SU-DHL-6 (cell line): ENCODE results near the gene USF2.
A peak's percentile ranks its signal among the peaks of the same experiment; 100 is the strongest.

Experiments
- H2AFZ ChIP-seq: fragments of 200-600 bp; sonication (generic); 2 replicates; pipeline ENCODE4 v1.6.1; 2014; ENCODE audit warnings: low read depth, mild to moderate bottlenecking, moderate library complexity, mixed read lengths, antibody characterized with exemption, low read length; ENCODE audit not compliant: severe bottlenecking
- H3F3A ChIP-seq: fragments of 200-600 bp; shearing (Covaris generic); 2 replicates; pipeline ENCODE4 v1.6.0; 2016; ENCODE audit warnings: antibody characterized with exemption, mild to moderate bottlenecking; ENCODE audit not compliant: insufficient read depth
- H3K27ac ChIP-seq: fragments of 200-600 bp; sonication (generic); 2 replicates; pipeline ENCODE4 v1.5.1; 2016; ENCODE audit warnings: low read depth, mild to moderate bottlenecking, low read length, moderate library complexity, mixed read lengths
- H3K27me3 ChIP-seq: fragments of 200-600 bp; sonication (generic), shearing (Covaris generic); 2 replicates; pipeline ENCODE4 v1.6.0; 2014; ENCODE audit warnings: mild to moderate bottlenecking, low read length
- H3K36me3 ChIP-seq: fragments of 200-600 bp; sonication (generic); 2 replicates; pipeline ENCODE4 v1.6.1; 2014; ENCODE audit warnings: mild to moderate bottlenecking, low read length, mixed read lengths
- H3K4me2 ChIP-seq: fragments of 300-600, 200-600 bp; shearing (Covaris generic), sonication (generic); 2 replicates; pipeline ENCODE4 v1.6.0; 2014; ENCODE audit warnings: low read length, low read depth, mild to moderate bottlenecking; ENCODE audit not compliant: poor library complexity, severe bottlenecking
- H3K4me3 ChIP-seq: fragments of 200-600 bp; sonication (generic); 2 replicates; pipeline ENCODE4 v1.5.1; 2014; ENCODE audit warnings: antibody characterized with exemption, low read length, mild to moderate bottlenecking, mixed read lengths; ENCODE audit not compliant: insufficient read depth, poor library complexity, severe bottlenecking
- H3K79me2 ChIP-seq: fragments of 200-600 bp; sonication (generic); 2 replicates; pipeline ENCODE4 v1.6.1; 2014; ENCODE audit warnings: mild to moderate bottlenecking, low read length, moderate library complexity; ENCODE audit not compliant: insufficient read depth
- H3K9ac ChIP-seq: fragments of 200-600 bp; sonication (generic); 2 replicates; pipeline ENCODE4 v1.7.0; 2014; ENCODE audit warnings: mild to moderate bottlenecking, low read length
- H3K9me2 ChIP-seq: fragments of 200-600 bp; sonication (generic); replicated peaks from 2 replicates; pipeline ENCODE4 v1.6.1; 2014; ENCODE audit warnings: low read length; ENCODE audit not compliant: insufficient read depth
- H3K9me3 ChIP-seq: fragments of 200-600 bp; sonication (generic); 2 replicates; pipeline ENCODE4 v1.6.1; 2014; ENCODE audit warnings: low read length, mixed read lengths; ENCODE audit not compliant: insufficient read depth
- H4K20me1 ChIP-seq: fragments of 200-600 bp; sonication (generic); 2 replicates; pipeline ENCODE4 v1.6.1; 2014; ENCODE audit warnings: low read depth, mild to moderate bottlenecking, antibody characterized with exemption, low read length, moderate library complexity, mixed read lengths
- EZH2phosphoT487 ChIP-seq: fragments of 200-600 bp; sonication (generic), shearing (Covaris generic); conservative IDR thresholded peaks from 2 replicates; pipeline ENCODE4 v1.6.1; 2018; ENCODE audit warnings: mild to moderate bottlenecking, antibody characterized with exemption, low read length, moderate library complexity, mixed read lengths
- TF ChIP-seq, protein P1 (sequence below): fragments of 200-600 bp; sonication (generic); IDR thresholded peaks from one replicate; pipeline ENCODE4 v1.5.1; 2017; ENCODE audit warnings: antibody characterized with exemption, mild to moderate bottlenecking, low read length, moderate library complexity; ENCODE audit not compliant: insufficient read depth, poor library complexity, severe bottlenecking

The USF2 gene

DNA sequence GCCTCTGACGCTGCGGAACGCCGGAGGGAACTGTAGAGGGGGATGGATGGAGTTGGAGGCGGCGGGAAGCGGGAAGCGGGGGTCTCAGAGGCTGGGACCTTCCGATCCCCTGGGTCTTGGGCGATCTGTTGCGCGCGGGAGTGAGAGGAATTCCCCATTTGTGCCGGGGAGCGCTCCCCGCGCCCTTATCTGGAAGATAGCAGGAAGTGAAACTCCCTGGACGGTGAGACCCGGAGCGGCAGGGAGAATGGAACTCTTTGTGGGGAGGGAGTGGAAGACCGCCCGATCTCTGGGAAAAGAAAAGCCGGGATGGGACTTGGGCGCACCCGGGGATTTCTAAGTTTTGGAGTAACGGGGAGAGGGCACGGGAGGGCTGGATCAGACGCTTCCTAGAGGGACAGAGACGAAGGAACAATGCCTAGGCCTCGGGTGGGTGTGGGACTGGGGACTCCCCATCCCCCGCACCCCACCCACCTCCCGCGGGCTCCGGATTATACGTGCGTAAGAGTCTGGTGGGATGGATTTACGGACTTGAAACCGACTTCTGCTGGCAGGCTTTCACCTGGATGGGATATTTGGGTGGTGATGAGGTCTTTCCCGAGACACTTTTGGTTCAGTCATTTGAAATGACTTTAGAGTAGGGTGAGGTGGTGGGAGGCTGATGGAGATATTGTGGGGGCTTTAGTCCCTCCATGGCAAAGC lies 19.5 kb upstream of the USF2 start:
- H3K27ac ChIP-seq: peak overlapping the region; percentile 79
- H3K9me3 ChIP-seq: no peaks in the 10 kb centered on the region
- H3K36me3 ChIP-seq: no peaks in the 10 kb centered on the region
- no peaks in the 10 kb centered on the region for H3K9me2 ChIP-seq
- H3K79me2 ChIP-seq: peaks cover 16% of the 10 kb centered on the region; the same call in 1 of the 2 replicates
- no peaks in the 10 kb centered on the region for H3K27me3 ChIP-seq
- peaks cover 16% of the 10 kb centered on the region for H3F3A ChIP-seq
- H3K4me2 ChIP-seq: peak overlapping the region; percentile 59
- TF ChIP-seq, protein P1, sequence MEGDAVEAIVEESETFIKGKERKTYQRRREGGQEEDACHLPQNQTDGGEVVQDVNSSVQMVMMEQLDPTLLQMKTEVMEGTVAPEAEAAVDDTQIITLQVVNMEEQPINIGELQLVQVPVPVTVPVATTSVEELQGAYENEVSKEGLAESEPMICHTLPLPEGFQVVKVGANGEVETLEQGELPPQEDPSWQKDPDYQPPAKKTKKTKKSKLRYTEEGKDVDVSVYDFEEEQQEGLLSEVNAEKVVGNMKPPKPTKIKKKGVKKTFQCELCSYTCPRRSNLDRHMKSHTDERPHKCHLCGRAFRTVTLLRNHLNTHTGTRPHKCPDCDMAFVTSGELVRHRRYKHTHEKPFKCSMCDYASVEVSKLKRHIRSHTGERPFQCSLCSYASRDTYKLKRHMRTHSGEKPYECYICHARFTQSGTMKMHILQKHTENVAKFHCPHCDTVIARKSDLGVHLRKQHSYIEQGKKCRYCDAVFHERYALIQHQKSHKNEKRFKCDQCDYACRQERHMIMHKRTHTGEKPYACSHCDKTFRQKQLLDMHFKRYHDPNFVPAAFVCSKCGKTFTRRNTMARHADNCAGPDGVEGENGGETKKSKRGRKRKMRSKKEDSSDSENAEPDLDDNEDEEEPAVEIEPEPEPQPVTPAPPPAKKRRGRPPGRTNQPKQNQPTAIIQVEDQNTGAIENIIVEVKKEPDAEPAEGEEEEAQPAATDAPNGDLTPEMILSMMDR: no peak
- TF ChIP-seq EZH2phosphoT487: no peak
- peak overlapping the region; percentile 85 for H3K9ac ChIP-seq
- peak overlapping the region; percentile 74 for H2AFZ ChIP-seq
- peak overlapping the region; percentile 85 for H3K4me3 ChIP-seq
- no peaks in the 10 kb centered on the region for H4K20me1 ChIP-seq

DNA sequence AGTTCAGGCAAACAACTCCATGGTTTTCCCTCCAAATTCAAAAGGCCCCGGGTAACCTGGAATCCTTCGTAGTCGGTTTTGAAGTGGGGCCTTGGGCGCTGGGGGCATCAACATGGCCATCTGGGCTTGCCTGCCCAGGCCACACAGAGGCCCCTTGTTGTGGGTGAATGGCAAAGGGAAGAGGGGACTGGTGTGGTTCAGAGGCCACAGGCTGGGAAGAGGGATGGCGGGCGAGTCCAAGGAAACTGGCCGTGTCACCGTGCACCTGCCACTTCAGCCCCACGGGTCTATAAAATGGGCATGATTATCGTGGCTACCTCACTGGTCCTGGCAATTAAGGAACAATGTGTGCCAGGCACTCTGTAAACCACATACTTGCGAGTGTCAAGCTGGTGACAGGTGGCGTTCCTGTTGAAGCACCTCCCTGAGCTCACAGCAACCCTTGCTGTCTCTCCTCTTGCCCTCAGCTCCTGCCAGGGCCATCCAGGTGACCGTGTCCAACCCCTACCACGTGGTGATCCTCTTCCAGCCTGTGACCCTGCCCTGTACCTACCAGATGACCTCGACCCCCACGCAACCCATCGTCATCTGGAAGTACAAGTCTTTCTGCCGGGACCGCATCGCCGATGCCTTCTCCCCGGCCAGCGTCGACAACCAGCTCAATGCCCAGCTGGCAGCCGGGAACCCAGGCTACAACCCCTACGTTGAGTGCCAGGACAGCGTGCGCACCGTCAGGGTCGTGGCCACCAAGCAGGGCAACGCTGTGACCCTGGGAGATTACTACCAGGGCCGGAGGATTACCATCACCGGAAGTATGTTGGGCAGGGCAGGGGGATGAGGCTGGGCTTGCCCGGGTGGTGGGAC lies 18.7 kb upstream of the USF2 start:
- peaks cover 16% of the 10 kb centered on the region; the same call in 1 of the 2 replicates for H3K79me2 ChIP-seq
- no peaks in the 10 kb centered on the region for H4K20me1 ChIP-seq
- no peak overlapping the region for H3K27ac ChIP-seq
- H3F3A ChIP-seq: peaks cover 16% of the 10 kb centered on the region
- peak overlapping the region; percentile 85 for H3K4me3 ChIP-seq
- H3K27me3 ChIP-seq: no peaks in the 10 kb centered on the region
- H2AFZ ChIP-seq: no peak overlapping the region
- H3K4me2 ChIP-seq: peak overlapping the region; percentile 59
- no peaks in the 10 kb centered on the region for H3K9me2 ChIP-seq
- TF ChIP-seq, protein P1: no peak
- TF ChIP-seq EZH2phosphoT487: no peak
- H3K9ac ChIP-seq: peak overlapping the region; percentile 85
- H3K9me3 ChIP-seq: no peaks in the 10 kb centered on the region
- H3K36me3 ChIP-seq: no peaks in the 10 kb centered on the region

DNA sequence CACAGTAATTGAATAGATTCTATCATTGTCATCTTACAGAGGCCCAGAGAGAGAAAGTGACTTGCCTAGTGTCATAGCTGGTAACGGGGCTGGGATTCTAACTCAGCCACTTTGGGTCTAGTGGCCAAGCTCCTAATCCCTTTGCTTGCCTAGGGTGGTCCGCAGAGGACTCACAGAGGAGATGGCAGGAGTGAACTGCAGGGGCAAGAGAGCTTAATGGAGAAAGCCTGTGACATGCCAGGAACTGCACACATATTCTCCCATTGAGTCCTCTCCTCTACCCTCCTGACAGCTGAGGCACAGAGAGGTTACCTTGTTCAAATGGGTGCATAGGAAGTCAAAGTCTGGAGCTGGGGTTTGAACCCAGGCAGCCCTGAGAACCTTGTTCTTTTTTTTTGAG lies 17.3 kb upstream of the USF2 start:
- no peak for TF ChIP-seq EZH2phosphoT487
- TF ChIP-seq, protein P1: no peak

More for the DNA sequence above, 17.3 kb upstream of the USF2 start:
- no peak overlapping the region for H3K4me2 ChIP-seq
- H3F3A ChIP-seq: peaks cover 12% of the 10 kb centered on the region
- H3K9me2 ChIP-seq: no peaks in the 10 kb centered on the region
- H4K20me1 ChIP-seq: no peaks in the 10 kb centered on the region
- no peak overlapping the region for H3K4me3 ChIP-seq
- H3K79me2 ChIP-seq: peaks cover 16% of the 10 kb centered on the region; the same call in 1 of the 2 replicates
- no peak overlapping the region for H3K9ac ChIP-seq
- no peaks in the 10 kb centered on the region for H3K36me3 ChIP-seq
- no peaks in the 10 kb centered on the region for H3K27me3 ChIP-seq
- no peak overlapping the region for H3K27ac ChIP-seq
- no peak overlapping the region for H2AFZ ChIP-seq
- no peaks in the 10 kb centered on the region for H3K9me3 ChIP-seq
